ENCODE measurements around the gene MYLK2. TPM values are rescaled to one million over a fixed set of nuclear protein-coding genes. Genes with fewer than 3 reads are reported as not detected.

MYLK2 gene
- total RNA-seq: under 1 TPM in 1 of 4 donors, not detected in 3; 0.57 TPM

DNA sequence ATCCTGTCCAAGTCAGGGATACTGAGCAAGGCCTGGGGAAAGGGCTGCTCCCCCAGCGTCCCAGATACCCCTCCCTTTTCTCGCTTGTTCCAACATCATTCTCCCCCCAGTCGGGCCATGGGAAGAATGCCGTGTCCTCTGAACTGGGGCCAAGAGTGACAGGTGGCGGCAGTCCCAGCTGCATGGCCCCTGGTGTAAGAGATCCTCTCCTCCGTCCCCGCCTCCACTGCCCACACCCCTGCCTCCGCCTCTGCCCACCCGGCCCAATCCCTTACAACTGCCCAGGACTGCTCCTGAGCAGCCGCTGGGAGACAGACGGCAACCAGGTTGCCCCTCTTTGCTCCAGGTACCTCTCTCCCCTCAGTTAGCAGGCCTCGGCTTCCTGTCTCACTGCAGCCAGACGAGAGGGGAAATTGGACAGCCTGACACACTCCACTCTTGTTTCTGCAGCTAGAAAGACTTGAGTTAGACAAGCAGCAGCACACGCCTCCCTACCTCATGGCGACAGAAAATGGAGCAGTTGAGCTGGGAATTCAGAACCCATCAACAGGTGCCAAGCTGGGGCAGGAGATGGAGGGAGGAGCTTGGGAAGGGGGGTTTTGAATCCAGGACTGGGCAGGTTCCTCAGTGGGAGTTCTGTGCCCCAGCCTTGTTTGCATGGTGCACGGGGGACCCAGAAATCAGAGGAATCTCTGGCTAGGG is at the start of gene MYLK2:
Gene MYLK2 (plus strand): TSS at position 274 of the 702 bp plus-strand sequence. CDS start 225 bp downstream, at position 499.
- Histone ChIP-seq H3K9me3 (no peaks in the 10 kb centered on the region), H3K4me3 (no peak within 1 kb of the TSS), H3K27me3 (no peaks in the 10 kb centered on the region), H3K27ac (no peak within 1 kb of the TSS), H3K4me1 (peaks cover 0 to 10% (median 3%) of the 10 kb centered on the region in 4 donors), H3K36me3 (no peaks in the 10 kb centered on the region)
- no peak for DNase-seq
- no peak for TF ChIP-seq CTCF (IDR thresholded peaks at IDR 0.05)

GRCh38 chr20:31769681-31770080 is 49.5 kb upstream of the MYLK2 start:
- H3K36me3 ChIP-seq: no peaks in the 10 kb centered on the region
- TF ChIP-seq POLR2A (IDR thresholded peaks at IDR 0.05) (no peak), CTCF (IDR thresholded peaks at IDR 0.05) (no peak)
- no peak overlapping the region for H3K4me3 ChIP-seq
- H3K27me3 ChIP-seq: no peaks in the 10 kb centered on the region
- DNase-seq: no peak
- peaks cover 0 to 3% (median 0%) of the 10 kb centered on the region in 4 donors for H3K9me3 ChIP-seq
- H3K27ac ChIP-seq: no peak overlapping the region
- H3K4me1 ChIP-seq: no peaks in the 10 kb centered on the region

- no peaks in the 10 kb centered on the region for H3K4me1 ChIP-seq
- H3K27me3 ChIP-seq: no peaks in the 10 kb centered on the region
- no peak overlapping the region for H3K27ac ChIP-seq
- no peak for DNase-seq
- H3K9me3 ChIP-seq: peaks cover 0 to 3% (median 0%) of the 10 kb centered on the region in 4 donors
- no peak for TF ChIP-seq CTCF (IDR thresholded peaks at IDR 0.05)
- TF ChIP-seq POLR2A (IDR thresholded peaks at IDR 0.05): no peak
- H3K36me3 ChIP-seq: no peaks in the 10 kb centered on the region
- H3K4me3 ChIP-seq: no peak overlapping the region
Measured at GRCh38 chr20:31770243-31770642, 48.9 kb upstream of the MYLK2 start.

DNA sequence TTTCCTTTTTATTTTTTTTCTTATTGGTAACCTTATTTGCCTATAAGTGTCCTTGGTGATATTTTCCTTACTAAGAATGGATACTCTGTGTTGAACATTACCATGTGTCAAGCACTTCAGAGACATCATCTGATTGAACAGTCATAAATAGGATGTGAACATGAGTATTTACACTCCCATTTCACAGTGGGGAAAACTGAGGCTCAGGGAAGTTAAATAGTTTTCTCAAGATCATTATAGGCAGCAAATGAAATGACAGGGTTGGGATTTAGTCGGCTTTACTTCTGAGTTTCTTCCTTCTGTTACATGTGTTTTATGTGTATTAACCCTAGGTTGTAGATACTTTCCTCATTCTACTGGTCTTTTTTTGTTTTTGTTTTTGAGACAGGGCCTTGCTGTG is 44.7 kb upstream of the MYLK2 start:
- Histone ChIP-seq H3K36me3 (no peaks in the 10 kb centered on the region), H3K9me3 (peaks cover 0 to 3% (median 0%) of the 10 kb centered on the region in 4 donors), H3K4me1 (no peaks in the 10 kb centered on the region), H3K27me3 (no peaks in the 10 kb centered on the region), H3K27ac (no peak overlapping the region), H3K4me3 (no peak overlapping the region)
- DNase-seq: no peak
- no peak for TF ChIP-seq CTCF (IDR thresholded peaks at IDR 0.05)
- TF ChIP-seq POLR2A (IDR thresholded peaks at IDR 0.05): no peak

GRCh38 chr20:31780839-31781238 is 38.3 kb upstream of the MYLK2 start:
- no peak for TF ChIP-seq CTCF (IDR thresholded peaks at IDR 0.05)
- H3K27me3 ChIP-seq: no peaks in the 10 kb centered on the region
- H3K9me3 ChIP-seq: no peaks in the 10 kb centered on the region
- H3K4me3 ChIP-seq: no peak overlapping the region
- no peak overlapping the region for H3K27ac ChIP-seq
- DNase-seq: no peak
- H3K36me3 ChIP-seq: peaks cover 0 to 5% (median 0%) of the 10 kb centered on the region in 3 donors
- no peaks in the 10 kb centered on the region for H3K4me1 ChIP-seq
